NCI-H1436 (cell line): ENCODE measurements around the gene GARIN1A.
"Not testable (repeated sequence)": the region's sequence is repeated elsewhere in the genome, so short reads cannot be mapped to it uniquely, and the experiment has no call there.

Source experiments
- DNase-seq: peaks from one replicate; lab custom pipeline; 2025; lab: John Stamatoyannopoulos, UW

The GARIN1A gene

GRCh38 chr7:128683270-128683669 is 11.2 kb downstream of the GARIN1A start:
- not testable (repeated sequence) for DNase-seq

- not testable (repeated sequence) for DNase-seq
Observed at GRCh38 chr7:128683738-128684137, 11.6 kb downstream of the GARIN1A start.

- no peak for DNase-seq
Observed at GRCh38 chr7:128687131-128687530, 15.0 kb downstream of the GARIN1A start.

GRCh38 chr7:128688492-128688891 is 16.4 kb downstream of the GARIN1A start:
- no peak for DNase-seq

GRCh38 chr7:128689161-128689935 is 17.3 kb downstream of the GARIN1A start:
- DNase-seq = not testable (repeated sequence)

GRCh38 chr7:128691227-128691626 is 19.1 kb downstream of the GARIN1A start:
- DNase-seq = no peak

- DNase-seq = no peak
Observed at GRCh38 chr7:128692623-128693270, 20.7 kb downstream of the GARIN1A start.

- no peak for DNase-seq
Observed at GRCh38 chr7:128693373-128694015, 21.4 kb downstream of the GARIN1A start.

GRCh38 chr7:128694738-128695137 is 22.6 kb downstream of the GARIN1A start:
- DNase-seq = no peak

- DNase-seq = no peak
Observed at GRCh38 chr7:128697302-128697905, 25.3 kb downstream of the GARIN1A start.

- no peak for DNase-seq
Observed at GRCh38 chr7:128699196-128699712, 27.2 kb downstream of the GARIN1A start.

- no peak for DNase-seq
Observed at GRCh38 chr7:128699895-128700294, 27.8 kb downstream of the GARIN1A start.

GRCh38 chr7:128701062-128701785 is 29.1 kb downstream of the GARIN1A start:
- DNase-seq = no peak

- no peak for DNase-seq
Observed at GRCh38 chr7:128703609-128704241, 31.6 kb downstream of the GARIN1A start.

- DNase-seq = no peak
Observed at GRCh38 chr7:128705891-128706333, 33.8 kb downstream of the GARIN1A start.

GRCh38 chr7:128707752-128708151 is 35.7 kb downstream of the GARIN1A start:
- no peak for DNase-seq

GRCh38 chr7:128708235-128708634 is 36.1 kb downstream of the GARIN1A start:
- DNase-seq = no peak

GRCh38 chr7:128708824-128709223 is 36.7 kb downstream of the GARIN1A start:
- DNase-seq = no peak

- DNase-seq = no peak
Observed at GRCh38 chr7:128710481-128710880, 38.4 kb downstream of the GARIN1A start.

- DNase-seq = no peak
Observed at GRCh38 chr7:128713794-128714193, 41.7 kb downstream of the GARIN1A start.
